HS-27A (cell line): ENCODE results near the gene DNAJC6.
"Not testable (repeated sequence)": the region's sequence is repeated elsewhere in the genome, so short reads cannot be mapped to it uniquely, and the experiment has no call there.

Source experiments
- DNase-seq: peaks from one replicate; pipeline ENCODE4 v3.0.0-alpha.2; 2012; ENCODE audit warnings: low read depth, missing footprints

DNAJC6 gene

GRCh38 chr1:65309304-65310077, at the start of gene DNAJC6:
Gene DNAJC6, plus strand, starts transcription at chr1:65309543. Its CDS starts 203 bp downstream, at chr1:65309746.
- DNase-seq = peak; percentile 36

- no peak for DNase-seq
Observed at GRCh38 chr1:65259816-65260215, 49.5 kb upstream of the DNAJC6 start.

- peak; percentile 73 for DNase-seq
Observed at GRCh38 chr1:65260851-65261473, 48.4 kb upstream of the DNAJC6 start.

GRCh38 chr1:65263286-65263685, 46.1 kb upstream of the DNAJC6 start:
- no peak for DNase-seq

GRCh38 chr1:65264197-65264929, 45.0 kb upstream of the DNAJC6 start:
- DNase-seq = no peak

- DNase-seq = no peak
Observed at GRCh38 chr1:65265296-65265650, 44.1 kb upstream of the DNAJC6 start.

- DNase-seq = no peak
Observed at GRCh38 chr1:65265651-65266351, 43.5 kb upstream of the DNAJC6 start.

GRCh38 chr1:65266476-65266875, 42.9 kb upstream of the DNAJC6 start:
- DNase-seq = no peak

- DNase-seq = no peak
Observed at GRCh38 chr1:65267271-65267670, 42.1 kb upstream of the DNAJC6 start.

- DNase-seq = no peak
Observed at GRCh38 chr1:65267683-65268082, 41.7 kb upstream of the DNAJC6 start.

GRCh38 chr1:65269612-65270011, 39.7 kb upstream of the DNAJC6 start:
- no peak for DNase-seq

GRCh38 chr1:65276197-65276939, 33.0 kb upstream of the DNAJC6 start:
- DNase-seq = no peak

GRCh38 chr1:65277605-65278347, 31.6 kb upstream of the DNAJC6 start:
- DNase-seq = no peak

- DNase-seq = no peak
Observed at GRCh38 chr1:65278376-65279069, 30.8 kb upstream of the DNAJC6 start.

GRCh38 chr1:65279070-65279779, 30.1 kb upstream of the DNAJC6 start:
- no peak for DNase-seq

GRCh38 chr1:65281846-65282245, 27.5 kb upstream of the DNAJC6 start:
- DNase-seq = no peak

GRCh38 chr1:65284229-65284628, 25.1 kb upstream of the DNAJC6 start:
- no peak for DNase-seq

- DNase-seq = no peak
Observed at GRCh38 chr1:65289449-65289848, 19.9 kb upstream of the DNAJC6 start.

- not testable (repeated sequence) for DNase-seq
Observed at GRCh38 chr1:65291818-65292217, 17.5 kb upstream of the DNAJC6 start.
